ENCODE results near the gene TTBK2. TPM values are rescaled to one million over a fixed set of nuclear protein-coding genes. Genes with fewer than 3 reads are reported as not detected.

Gene TTBK2
- total RNA-seq, 2 experiments from 2014 or later = 9.9 to 11.9 TPM

- CTCF ChIA-PET = interaction anchor here (1.0 kb wide), 1 partner anchor 9 kb away, joined by 4 read pairs; no protein-coding TSS in a partner anchor
- POLR2A ChIA-PET = no interaction called here
Observed at GRCh38 chr15:42819786-42820185, 100.8 kb downstream of the TTBK2 start.

GRCh38 chr15:42811433-42811832 is 109.1 kb downstream of the TTBK2 start:
- Mint-ChIP-seq H3K27me3 (no peaks in the 10 kb centered on the region), H3K9me3 (no peaks in the 10 kb centered on the region), H3K27ac (no peak overlapping the region), H3K4me3 (no peak overlapping the region), H3K36me3 (ENCODE audit: low read depth) (peaks cover 2% of the 10 kb centered on the region), H3K4me1 (ENCODE audit: low read depth) (no peaks in the 10 kb centered on the region)
- no peak for TF ChIP-seq CTCF (IDR thresholded peaks at IDR 0.05)
- DNase-seq (no peak), ATAC-seq (no peak)
- ChIA-PET POLR2A (no interaction called here), CTCF (interaction anchor here (1.2 to 2.0 kb wide), 4 partner anchors 8 to 474 kb away, joined by 3 to 8 read pairs (median 4); no protein-coding TSS in a partner anchor)
- intact Hi-C loops (cut with micrococcal nuclease) = no loop called here

More at GRCh38 chr15:42819786-42820185, 100.8 kb downstream of the TTBK2 start:
- TF ChIP-seq CTCF (IDR thresholded peaks at IDR 0.05) = no peak
- no peaks in the 10 kb centered on the region for H3K4me1 Mint-ChIP-seq (ENCODE audit: low read depth)
- ATAC-seq (no peak), DNase-seq (no peak)
- intact Hi-C loops (cut with micrococcal nuclease) = no loop called here
- H3K27ac Mint-ChIP-seq = no peak overlapping the region
- no peak overlapping the region for H3K4me3 Mint-ChIP-seq
- H3K9me3 Mint-ChIP-seq = no peaks in the 10 kb centered on the region
- peaks cover 4% of the 10 kb centered on the region for H3K36me3 Mint-ChIP-seq (ENCODE audit: low read depth)
- H3K27me3 Mint-ChIP-seq = no peaks in the 10 kb centered on the region

- H3K4me1 Mint-ChIP-seq (ENCODE audit: low read depth) = no peaks in the 10 kb centered on the region
- H3K27ac Mint-ChIP-seq = no peak overlapping the region
- H3K4me3 Mint-ChIP-seq = no peak overlapping the region
- ATAC-seq (no peak), DNase-seq (no peak)
- H3K27me3 Mint-ChIP-seq = no peaks in the 10 kb centered on the region
- ChIA-PET POLR2A (no interaction called here), CTCF (interaction anchor here (1.0 to 1.3 kb wide), 2 partner anchors 8 to 117 kb away, joined by 4 to 5 read pairs; no protein-coding TSS in a partner anchor)
- peaks cover 2% of the 10 kb centered on the region for H3K36me3 Mint-ChIP-seq (ENCODE audit: low read depth)
- intact Hi-C loops (cut with micrococcal nuclease) = no loop called here
- no peaks in the 10 kb centered on the region for H3K9me3 Mint-ChIP-seq
- TF ChIP-seq CTCF (IDR thresholded peaks at IDR 0.05) = no peak
Observed at GRCh38 chr15:42808913-42809312, 111.7 kb downstream of the TTBK2 start.

GRCh38 chr15:42805266-42805665 is 115.3 kb downstream of the TTBK2 start:
- peaks cover 4% of the 10 kb centered on the region for H3K36me3 Mint-ChIP-seq (ENCODE audit: low read depth)
- DNase-seq (no peak), ATAC-seq (no peak)
- intact Hi-C loops (cut with micrococcal nuclease) = no loop called here
- no peak for TF ChIP-seq CTCF (IDR thresholded peaks at IDR 0.05)
- ChIA-PET CTCF (interaction anchor here (1.0 kb wide), 1 partner anchor 121 kb away, joined by 3 read pairs; no protein-coding TSS in a partner anchor), POLR2A (no interaction called here)
- no peaks in the 10 kb centered on the region for H3K9me3 Mint-ChIP-seq
- no peak overlapping the region for H3K27ac Mint-ChIP-seq
- no peaks in the 10 kb centered on the region for H3K27me3 Mint-ChIP-seq
- H3K4me1 Mint-ChIP-seq (ENCODE audit: low read depth) = no peaks in the 10 kb centered on the region
- H3K4me3 Mint-ChIP-seq = no peak overlapping the region

- Mint-ChIP-seq H3K4me1 (ENCODE audit: low read depth) (no peaks in the 10 kb centered on the region), H3K27me3 (no peaks in the 10 kb centered on the region), H3K36me3 (ENCODE audit: low read depth) (peaks cover 4% of the 10 kb centered on the region), H3K9me3 (no peaks in the 10 kb centered on the region), H3K27ac (no peak overlapping the region), H3K4me3 (no peak overlapping the region)
- intact Hi-C loops (cut with micrococcal nuclease) = no loop called here
- CTCF ChIA-PET = interaction anchor here (1.0 kb wide), 1 partner anchor 122 kb away, joined by 3 read pairs; no protein-coding TSS in a partner anchor
- ATAC-seq = no peak
- DNase-seq = no peak
- TF ChIP-seq CTCF (IDR thresholded peaks at IDR 0.05) = no peak
- POLR2A ChIA-PET = no interaction called here
Observed at GRCh38 chr15:42804739-42805138, 115.8 kb downstream of the TTBK2 start.
